Stomach smooth muscle (tissue), 2 donors: ENCODE measurements around the gene BZW2.

Experiments
- H3K27ac ChIP-seq: one replicate; pipeline ENCODE4 v1.7.0; 2013; ENCODE audit warnings: mild to moderate bottlenecking, low read length, inconsistent platforms
- H3K27me3 ChIP-seq, 2 donors: one replicate each; pipeline ENCODE4 v1.7.0; 2013; ENCODE audit warnings: low read length in 2 of 2; ENCODE audit not compliant: insufficient read depth in 2 of 2, control insufficient read depth in 1 of 2
- H3K36me3 ChIP-seq, 2 donors: one replicate each; pipeline ENCODE4 v1.7.0; 2013; ENCODE audit warnings: low read length in 2 of 2; ENCODE audit not compliant: control insufficient read depth in 2 of 2, insufficient read depth in 2 of 2
- H3K4me1 ChIP-seq: one replicate; pipeline ENCODE4 v1.7.0; 2013; ENCODE audit warnings: low read length; ENCODE audit not compliant: control insufficient read depth, insufficient read depth
- H3K4me3 ChIP-seq, 2 donors: one replicate each; pipeline ENCODE4 v1.7.0; 2013; ENCODE audit warnings: low read length in 2 of 2
- H3K9ac ChIP-seq, 2 donors: one replicate each; pipeline ENCODE4 v1.7.0; 2013; ENCODE audit warnings: low read length in 2 of 2, mild to moderate bottlenecking in 1 of 2
- H3K9me3 ChIP-seq, 2 donors: one replicate each; pipeline ENCODE4 v1.7.0; 2013; ENCODE audit warnings: low read length in 2 of 2; ENCODE audit not compliant: control insufficient read depth in 2 of 2
- donor health status: healthy.
- donor health status: Pancreatic carcinoma.

BZW2 gene

DNA sequence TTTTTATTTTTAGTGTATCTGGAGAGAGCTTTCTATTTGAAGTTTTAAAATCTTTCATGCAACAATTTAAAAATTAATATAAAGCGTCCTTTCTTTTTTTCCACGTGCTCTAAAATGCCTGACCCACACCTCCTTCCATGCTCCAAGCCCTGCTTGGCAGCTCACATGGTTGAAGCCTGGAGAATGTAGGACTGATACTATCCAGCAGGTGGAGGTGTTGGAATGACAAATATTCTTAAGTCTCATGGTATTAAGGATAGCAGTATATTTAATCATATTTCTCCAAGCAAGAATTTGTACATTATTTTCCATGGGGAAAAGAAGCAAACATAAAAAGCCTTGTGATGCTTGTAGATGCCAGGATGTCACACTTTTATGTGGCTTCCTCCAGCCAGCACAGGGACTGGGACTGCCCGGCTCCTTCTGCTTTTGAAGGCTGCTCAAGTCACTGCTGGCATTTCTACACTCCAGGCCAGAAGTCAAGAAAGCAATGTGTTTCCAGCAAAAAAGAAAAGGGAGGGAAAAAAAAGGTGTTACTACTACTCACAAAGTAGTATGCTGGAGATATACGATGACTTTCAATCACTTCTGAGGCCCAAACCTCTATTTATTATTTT is 49.7 kb downstream of the BZW2 start:
- Histone ChIP-seq H3K36me3 (peaks cover 18 to 39% of the 10 kb centered on the region in 2 donors), H3K4me3 (no peak overlapping the region), H3K27me3 (no peaks in the 10 kb centered on the region)

DNA sequence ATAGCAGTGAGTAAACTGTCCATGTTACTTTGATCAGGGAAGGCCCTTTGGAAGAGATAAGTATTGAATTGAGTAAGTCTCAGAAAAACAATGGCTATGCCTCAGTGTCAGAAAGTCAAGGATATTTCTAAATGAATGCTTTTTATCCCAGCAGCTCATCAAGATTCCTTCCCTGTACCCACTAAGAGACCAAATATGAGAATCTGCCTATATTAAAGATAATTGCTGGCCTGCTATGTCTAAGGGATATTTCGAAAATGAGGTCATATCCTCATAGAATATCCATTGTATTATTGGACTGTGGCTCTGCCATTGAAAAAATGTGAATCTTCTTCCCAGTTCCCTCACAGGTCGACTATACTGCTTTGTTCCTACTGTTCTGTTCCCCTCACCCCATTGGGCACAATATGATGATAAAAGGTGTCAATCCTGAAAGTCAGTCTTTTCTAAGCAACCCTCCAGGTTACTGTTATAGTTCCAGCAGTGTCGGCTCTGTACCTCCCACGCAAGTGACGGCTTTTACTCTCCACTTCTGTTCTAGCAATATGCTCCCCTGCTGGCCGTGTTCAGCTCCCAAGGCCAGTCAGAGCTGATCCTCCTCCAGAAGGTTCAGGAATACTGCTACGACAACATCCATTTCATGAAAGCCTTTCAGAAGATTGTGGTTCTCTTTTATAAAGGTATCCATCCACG is 51.7 kb downstream of the BZW2 start:
- Histone ChIP-seq H3K4me3 (no peak overlapping the region), H3K27ac (no peak overlapping the region), H3K36me3 (peaks cover 12 to 41% of the 10 kb centered on the region in 2 donors)

More for the DNA sequence above, 49.7 kb downstream of the BZW2 start:
- Histone ChIP-seq H3K4me1 (no peaks in the 10 kb centered on the region), H3K9ac (no peak overlapping the region), H3K9me3 (no peaks in the 10 kb centered on the region), H3K27ac (no peak overlapping the region)

DNA sequence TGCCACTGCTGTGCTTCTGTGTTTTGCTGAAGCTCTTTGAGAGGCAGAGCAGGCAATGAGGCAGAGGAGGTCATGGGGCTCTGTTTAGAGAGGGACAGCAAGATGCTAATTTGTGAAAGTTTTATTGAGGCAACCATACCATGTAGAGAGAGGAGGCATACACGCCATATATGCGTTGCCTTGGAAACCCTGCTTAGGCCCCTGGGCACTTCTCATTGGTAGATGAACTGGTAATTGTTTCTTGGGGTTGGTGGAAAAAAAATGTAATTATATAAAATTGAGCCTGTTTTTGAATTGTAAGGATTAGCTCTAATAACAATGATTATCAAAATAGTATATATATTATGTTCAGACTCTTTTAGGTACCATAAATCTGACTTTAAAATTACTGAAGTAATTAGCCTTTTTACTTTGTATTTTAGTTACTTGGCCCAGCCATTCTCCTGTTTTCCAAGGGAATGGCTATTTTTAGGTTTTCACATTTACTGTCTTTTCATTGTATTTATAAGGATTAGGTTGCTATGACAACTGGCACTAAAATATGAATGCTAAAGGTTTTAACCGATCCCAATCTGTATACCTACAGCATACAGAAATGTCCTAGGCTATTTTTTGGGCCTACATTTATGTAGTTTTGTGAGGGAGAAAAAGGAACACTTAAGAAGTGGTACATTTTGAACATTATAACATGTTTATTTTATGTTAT is 52.4 kb downstream of the BZW2 start:
- peaks cover 12 to 41% of the 10 kb centered on the region in 2 donors for H3K36me3 ChIP-seq

More for the DNA sequence above, 51.7 kb downstream of the BZW2 start:
- H3K4me1 ChIP-seq: no peaks in the 10 kb centered on the region
- no peak overlapping the region for H3K9ac ChIP-seq
- H3K9me3 ChIP-seq: no peaks in the 10 kb centered on the region
- no peaks in the 10 kb centered on the region for H3K27me3 ChIP-seq

DNA sequence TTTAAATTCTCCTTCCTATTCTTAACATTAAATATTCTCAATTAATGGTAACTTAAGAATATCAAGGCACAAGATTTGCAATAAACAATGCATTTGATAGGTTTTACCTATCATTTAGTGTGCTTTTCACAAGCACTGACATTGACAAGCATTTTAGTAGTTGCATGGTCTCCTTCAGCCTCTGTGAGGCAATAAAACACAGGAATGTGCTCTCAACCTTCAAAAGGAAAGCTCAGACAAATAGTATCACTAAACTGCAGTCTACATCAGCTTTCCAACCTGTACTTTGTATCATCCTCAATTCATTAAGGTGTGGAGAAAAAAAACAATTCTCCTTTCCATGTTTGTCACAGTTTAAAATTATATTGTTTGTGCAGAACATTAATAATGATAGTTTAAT is 56.5 kb downstream of the BZW2 start:
- Histone ChIP-seq H3K4me1 (no peaks in the 10 kb centered on the region), H3K9ac (no peak overlapping the region), H3K36me3 (peaks cover 8 to 32% of the 10 kb centered on the region in 2 donors)

More for the DNA sequence above, 52.4 kb downstream of the BZW2 start:
- H3K9me3 ChIP-seq: no peaks in the 10 kb centered on the region
- H3K27me3 ChIP-seq: no peaks in the 10 kb centered on the region
- H3K9ac ChIP-seq: no peak overlapping the region
- H3K4me3 ChIP-seq: no peak overlapping the region
- H3K27ac ChIP-seq: no peak overlapping the region
- no peaks in the 10 kb centered on the region for H3K4me1 ChIP-seq

DNA sequence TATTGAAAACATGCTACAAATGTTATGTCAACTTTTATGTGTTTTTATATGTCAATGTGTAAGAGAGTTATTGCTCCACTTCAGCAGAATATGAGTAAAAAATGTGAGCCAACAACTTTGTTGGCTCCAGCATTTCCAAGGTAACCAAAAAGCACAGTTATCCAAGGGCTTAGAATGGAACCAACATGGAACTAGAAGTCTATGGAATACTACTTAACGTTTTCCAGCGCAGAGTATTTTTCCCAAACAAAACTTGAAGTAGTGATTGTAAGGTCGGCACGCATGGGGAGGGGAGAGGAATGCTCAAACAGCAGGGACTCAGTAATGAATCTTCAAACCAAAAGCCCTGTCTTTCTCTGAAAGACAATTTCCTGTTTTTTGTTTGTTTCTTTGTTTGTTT is 62.5 kb downstream of the BZW2 start:
- peaks cover 0 to 10% of the 10 kb centered on the region in 2 donors for H3K36me3 ChIP-seq
- H3K4me3 ChIP-seq: no peak overlapping the region
- H3K9ac ChIP-seq: no peak overlapping the region
- H3K27me3 ChIP-seq: no peaks in the 10 kb centered on the region
- no peaks in the 10 kb centered on the region for H3K4me1 ChIP-seq
- H3K27ac ChIP-seq: no peak overlapping the region
- no peaks in the 10 kb centered on the region for H3K9me3 ChIP-seq

More for the DNA sequence above, 56.5 kb downstream of the BZW2 start:
- Histone ChIP-seq H3K27me3 (no peaks in the 10 kb centered on the region), H3K27ac (no peak overlapping the region), H3K4me3 (no peak overlapping the region), H3K9me3 (no peaks in the 10 kb centered on the region)

DNA sequence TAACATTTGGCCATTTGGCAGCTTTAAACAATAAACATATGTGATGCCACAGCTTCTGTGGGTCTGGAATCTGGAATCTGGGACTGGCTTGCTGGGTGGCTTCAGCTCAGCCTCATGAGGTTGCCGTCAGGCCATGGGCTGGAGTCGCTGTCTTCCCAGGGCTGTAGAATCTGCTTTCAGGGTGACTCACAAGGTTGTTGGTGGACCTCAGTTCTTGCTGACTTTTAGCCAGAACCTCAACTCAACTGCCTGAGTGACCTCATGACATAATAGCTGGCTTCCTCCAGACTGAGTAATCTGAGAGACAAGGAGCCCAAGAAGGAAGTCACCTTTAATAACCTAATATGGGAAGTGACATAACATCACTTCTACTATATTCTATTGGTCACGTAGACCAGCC is 63.0 kb downstream of the BZW2 start:
- no peaks in the 10 kb centered on the region for H3K27me3 ChIP-seq
- no peak overlapping the region for H3K27ac ChIP-seq
- no peaks in the 10 kb centered on the region for H3K4me1 ChIP-seq
- no peak overlapping the region for H3K4me3 ChIP-seq
- H3K9ac ChIP-seq: no peak overlapping the region
- peaks cover 0 to 10% of the 10 kb centered on the region in 2 donors for H3K36me3 ChIP-seq
- H3K9me3 ChIP-seq: no peaks in the 10 kb centered on the region

DNA sequence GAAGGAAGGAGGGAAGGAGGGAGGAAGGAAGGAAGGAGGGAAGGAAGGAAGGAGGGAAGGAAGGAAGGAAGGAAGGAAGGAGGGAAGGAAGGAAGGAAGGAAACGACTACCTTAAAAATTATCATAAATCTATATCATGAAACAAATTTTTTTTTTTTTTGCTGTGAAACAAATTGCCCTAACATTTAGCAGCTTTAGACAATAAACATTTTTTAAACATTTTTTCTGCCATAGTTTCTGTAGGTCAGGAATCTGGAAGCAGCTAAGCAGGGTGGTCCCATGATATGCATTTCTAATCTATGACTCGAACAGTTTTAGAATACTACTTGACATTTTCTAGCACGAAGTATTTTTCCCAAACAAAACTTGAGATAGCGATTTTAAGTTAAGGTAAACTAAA is 64.7 kb downstream of the BZW2 start:
- Histone ChIP-seq H3K9me3 (no peaks in the 10 kb centered on the region), H3K9ac (no peak overlapping the region), H3K4me1 (no peaks in the 10 kb centered on the region), H3K4me3 (no peak overlapping the region), H3K27me3 (no peaks in the 10 kb centered on the region), H3K27ac (no peak overlapping the region), H3K36me3 (peaks cover 0 to 6% of the 10 kb centered on the region in 2 donors)

DNA sequence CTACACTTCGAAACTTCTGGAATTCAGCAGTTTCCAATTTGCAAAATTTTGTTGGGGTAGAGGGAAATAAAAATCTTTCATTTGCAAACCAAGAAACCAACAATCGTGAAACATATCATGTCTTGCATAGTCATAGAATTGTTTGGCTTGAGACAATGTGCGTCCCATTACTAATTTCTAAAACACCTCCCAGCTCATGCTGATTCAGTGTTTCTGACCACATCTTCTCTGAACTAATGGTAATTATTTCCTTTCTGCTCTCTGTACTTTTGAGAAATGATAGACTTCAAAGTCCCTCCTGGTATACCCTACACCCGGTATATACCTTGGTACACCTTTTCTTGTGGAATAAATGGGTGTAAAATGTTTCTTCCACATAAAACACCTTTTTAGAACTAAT is 65.7 kb downstream of the BZW2 start:
- no peaks in the 10 kb centered on the region for H3K36me3 ChIP-seq
- H3K27ac ChIP-seq: no peak overlapping the region

DNA sequence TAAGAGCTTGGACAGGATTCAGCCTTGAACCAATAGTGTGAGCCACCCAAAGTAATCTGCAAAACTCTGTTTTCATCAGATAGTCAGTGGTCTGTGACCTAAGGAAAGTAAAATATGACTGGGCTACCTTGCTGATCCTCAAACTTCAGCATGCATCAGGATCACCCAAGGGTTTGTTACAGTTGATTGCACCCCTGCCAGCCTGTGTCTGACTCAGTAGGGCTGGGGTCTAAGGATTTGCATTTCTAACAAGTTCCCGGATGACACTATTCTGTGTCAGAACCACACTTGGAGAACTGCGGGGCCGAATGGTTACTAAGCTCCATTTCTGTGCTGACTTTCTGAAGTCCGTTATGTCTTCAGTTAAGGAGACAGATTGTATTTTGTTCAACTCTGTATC is 66.9 kb downstream of the BZW2 start:
- Histone ChIP-seq H3K27ac (no peak overlapping the region), H3K9ac (no peak overlapping the region), H3K4me1 (no peaks in the 10 kb centered on the region), H3K36me3 (no peaks in the 10 kb centered on the region), H3K9me3 (no peaks in the 10 kb centered on the region), H3K27me3 (no peaks in the 10 kb centered on the region), H3K4me3 (no peak overlapping the region)

More for the DNA sequence above, 65.7 kb downstream of the BZW2 start:
- no peak overlapping the region for H3K9ac ChIP-seq
- H3K4me3 ChIP-seq: no peak overlapping the region
- no peaks in the 10 kb centered on the region for H3K9me3 ChIP-seq
- no peaks in the 10 kb centered on the region for H3K27me3 ChIP-seq
- no peaks in the 10 kb centered on the region for H3K4me1 ChIP-seq

DNA sequence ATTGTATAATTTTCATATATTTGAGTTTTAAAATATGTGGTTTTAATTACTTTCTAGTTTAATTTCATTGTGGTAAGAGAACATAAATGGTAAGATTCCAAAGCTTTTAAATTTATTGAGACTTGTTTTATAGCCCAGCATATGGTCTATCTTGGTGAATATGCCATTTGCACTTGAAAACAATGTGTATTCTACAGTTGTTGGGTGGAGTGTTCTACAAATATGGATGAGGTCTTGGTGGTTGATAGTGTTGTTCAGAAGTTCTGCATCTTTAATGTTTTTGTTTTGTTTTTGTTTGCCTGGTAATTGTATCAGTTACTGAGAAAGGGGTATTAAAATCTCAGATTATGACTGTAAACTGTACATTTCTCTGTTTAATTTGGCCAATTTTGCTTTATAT is 69.9 kb downstream of the BZW2 start:
- no peaks in the 10 kb centered on the region for H3K4me1 ChIP-seq
- H3K27ac ChIP-seq: no peak overlapping the region
- no peaks in the 10 kb centered on the region for H3K27me3 ChIP-seq
- no peak overlapping the region for H3K4me3 ChIP-seq
- H3K9ac ChIP-seq: no peak overlapping the region
- no peaks in the 10 kb centered on the region for H3K36me3 ChIP-seq
- no peaks in the 10 kb centered on the region for H3K9me3 ChIP-seq
